HG02852 (cell line): ENCODE data around the gene PTPRE.

Source experiments
- ATAC-seq: cut with Tn5 transposase; IDR thresholded peaks from one replicate; pipeline ENCODE4 v1.9.1; 2021; ENCODE audit warnings: mild to moderate bottlenecking, moderate library complexity; ENCODE audit not compliant: unreplicated experiment

PTPRE gene

GRCh38 chr10:127882801-127883459 is 24.0 kb upstream of the PTPRE start:
- ATAC-seq: no peak

DNA sequence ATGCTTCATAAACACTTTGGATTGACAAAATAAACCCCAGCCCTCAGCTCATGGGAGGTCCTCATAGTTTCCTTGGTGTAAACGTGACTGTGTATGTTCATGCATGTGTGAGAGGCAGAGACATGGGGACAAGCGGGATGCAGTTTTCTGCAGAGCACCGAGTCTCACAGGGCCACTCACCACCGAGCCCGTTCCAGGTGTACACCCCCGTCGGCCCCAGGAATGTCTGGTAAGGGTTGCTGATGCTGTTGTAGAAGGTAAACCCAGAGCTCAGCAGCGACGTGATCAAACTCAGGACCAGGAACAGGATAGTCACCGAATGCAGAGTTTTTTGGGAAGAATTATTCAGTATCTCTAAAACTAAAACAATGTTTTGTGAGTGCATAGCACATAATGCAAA is 23.4 kb upstream of the PTPRE start:
- no peak for ATAC-seq

- no peak for ATAC-seq
These were observed 22.4 kb upstream of the PTPRE start for GRCh38 chr10:127884501-127884900.

GRCh38 chr10:127886371-127887051 is 20.4 kb upstream of the PTPRE start:
- no peak for ATAC-seq

GRCh38 chr10:127887541-127888415 is 19.1 kb upstream of the PTPRE start:
- no peak for ATAC-seq

GRCh38 chr10:127888521-127889312 is 18.2 kb upstream of the PTPRE start:
- ATAC-seq: no peak

- no peak for ATAC-seq
These were observed 17.2 kb upstream of the PTPRE start for GRCh38 chr10:127889605-127890195.

GRCh38 chr10:127890216-127890615 is 16.7 kb upstream of the PTPRE start:
- no peak for ATAC-seq

- no peak for ATAC-seq
These were observed 16.0 kb upstream of the PTPRE start for GRCh38 chr10:127890832-127891334.

- no peak for ATAC-seq
These were observed 14.2 kb upstream of the PTPRE start, which contains the start of gene CLRN3 for GRCh38 chr10:127892743-127893142. CLRN3 (minus strand) TSS chr10:127892941; CDS start chr10:127892784, 157 bp downstream.

GRCh38 chr10:127894146-127894545 is 12.8 kb upstream of the PTPRE start:
- no peak for ATAC-seq

DNA sequence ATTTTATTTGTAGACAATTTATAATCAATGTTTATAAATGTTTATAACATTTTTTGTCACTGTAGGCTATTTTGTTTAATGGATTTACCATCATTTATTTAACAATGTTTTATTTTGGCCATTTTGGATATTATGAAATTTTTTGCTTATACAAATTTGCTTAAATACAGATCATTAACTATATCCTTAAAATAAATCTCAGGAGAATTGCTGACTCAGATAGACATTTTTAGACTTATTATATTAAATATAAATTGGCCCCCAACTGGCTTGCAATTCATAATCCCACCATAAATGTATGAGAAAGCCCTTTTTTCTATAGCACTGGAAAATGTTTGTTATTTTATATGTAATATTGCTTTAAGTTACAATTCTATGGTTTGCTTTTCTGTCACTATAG is 10.3 kb upstream of the PTPRE start:
- ATAC-seq: no peak

DNA sequence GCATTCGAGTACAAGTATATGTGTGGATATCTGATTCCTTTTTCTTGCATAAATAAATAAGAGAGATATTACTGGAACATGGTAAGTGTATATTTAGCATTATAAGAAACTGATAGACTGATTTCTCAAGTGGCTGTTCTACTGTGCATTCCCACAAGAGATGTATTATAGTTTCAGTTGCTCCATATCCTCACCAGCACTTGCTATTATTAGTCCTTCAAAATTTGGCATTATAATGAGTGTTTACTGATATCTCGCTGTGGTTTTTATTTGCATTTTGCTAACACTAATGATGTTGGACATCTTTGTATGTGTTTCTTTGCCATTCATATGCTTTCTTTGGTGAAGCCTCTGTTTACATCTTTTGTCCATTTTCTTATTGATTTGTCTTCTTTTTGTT is 9.7 kb upstream of the PTPRE start:
- no peak for ATAC-seq

DNA sequence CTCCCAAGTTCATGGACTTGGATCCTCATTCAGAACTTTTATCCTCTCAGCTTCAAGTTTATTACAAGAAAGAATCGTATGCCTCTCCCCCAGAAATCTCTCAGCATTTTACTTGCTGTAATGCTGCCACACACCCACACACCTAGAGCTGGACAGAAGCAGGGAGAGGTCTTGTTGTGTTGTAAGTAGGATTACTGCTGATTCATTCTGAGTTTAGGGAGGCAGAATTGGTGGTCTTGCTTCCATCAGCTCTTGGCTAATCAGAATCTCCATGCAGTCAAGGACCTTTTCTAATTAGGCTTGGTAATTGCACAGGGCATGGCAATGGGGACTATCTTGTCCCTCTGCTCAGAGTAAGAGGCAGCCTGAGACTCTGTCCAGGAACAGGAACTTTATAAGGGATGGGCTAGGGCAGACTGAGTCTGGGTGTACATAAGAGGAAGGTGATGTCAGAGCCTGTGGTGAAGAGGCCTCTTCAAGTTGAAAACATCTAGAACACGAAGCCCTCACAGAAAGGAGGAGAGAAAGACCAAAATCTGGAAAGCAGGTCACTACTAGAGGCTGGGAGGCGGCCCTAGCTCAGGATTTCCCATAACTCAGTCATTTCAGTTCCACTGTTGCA is 7.0 kb upstream of the PTPRE start:
- ATAC-seq: no peak

DNA sequence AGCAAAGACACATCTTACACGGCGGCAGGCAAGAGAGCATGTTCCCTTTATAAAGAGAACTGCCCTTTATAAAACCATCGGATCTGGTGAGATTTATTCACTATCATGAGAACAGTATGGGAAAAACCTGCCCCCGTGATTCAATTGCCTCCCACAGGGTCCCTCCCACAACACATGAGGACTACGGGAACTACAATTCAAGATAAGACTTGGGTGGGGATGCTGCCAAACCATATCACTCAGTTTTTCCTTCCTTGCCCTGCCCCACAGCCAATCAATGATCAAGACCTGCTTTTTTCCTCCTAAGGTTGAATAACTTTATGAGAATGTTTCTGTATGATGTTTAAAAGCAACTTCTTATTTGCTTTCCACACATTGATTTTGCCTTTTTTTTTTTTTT is 3.1 kb upstream of the PTPRE start:
- no peak for ATAC-seq

- no peak for ATAC-seq
These were observed 2.4 kb upstream of the PTPRE start for GRCh38 chr10:127904311-127905000.

- ATAC-seq: no peak
These were observed 1.7 kb upstream of the PTPRE start for GRCh38 chr10:127905001-127905847.

DNA sequence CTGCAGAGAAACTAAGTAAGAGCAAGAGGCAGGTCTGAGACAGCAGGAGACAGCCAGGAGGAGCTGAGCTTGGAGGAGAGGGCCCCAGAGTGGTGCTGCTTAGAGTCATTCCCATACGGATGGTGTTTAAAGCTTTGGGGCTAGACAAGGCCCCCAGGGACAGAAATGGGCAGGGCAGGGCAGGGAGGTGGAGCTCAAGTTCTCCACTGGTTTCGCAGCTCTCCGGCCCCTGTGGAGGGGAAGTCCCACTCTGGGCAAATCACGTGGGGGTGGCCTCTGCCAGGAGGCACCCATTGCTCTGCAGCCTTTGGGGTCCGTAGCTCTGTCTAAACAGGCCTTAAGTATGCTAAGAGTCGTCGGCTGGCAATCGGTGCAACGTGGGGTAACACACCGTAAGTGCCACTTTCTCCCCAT is 1.0 kb upstream of the PTPRE start:
- no peak for ATAC-seq
